ENCODE measurements around the gene IL17RA.
"Not testable (repeated sequence)": the region's sequence is repeated elsewhere in the genome, so short reads cannot be mapped to it uniquely, and the experiment has no call there.

Gene IL17RA

DNA sequence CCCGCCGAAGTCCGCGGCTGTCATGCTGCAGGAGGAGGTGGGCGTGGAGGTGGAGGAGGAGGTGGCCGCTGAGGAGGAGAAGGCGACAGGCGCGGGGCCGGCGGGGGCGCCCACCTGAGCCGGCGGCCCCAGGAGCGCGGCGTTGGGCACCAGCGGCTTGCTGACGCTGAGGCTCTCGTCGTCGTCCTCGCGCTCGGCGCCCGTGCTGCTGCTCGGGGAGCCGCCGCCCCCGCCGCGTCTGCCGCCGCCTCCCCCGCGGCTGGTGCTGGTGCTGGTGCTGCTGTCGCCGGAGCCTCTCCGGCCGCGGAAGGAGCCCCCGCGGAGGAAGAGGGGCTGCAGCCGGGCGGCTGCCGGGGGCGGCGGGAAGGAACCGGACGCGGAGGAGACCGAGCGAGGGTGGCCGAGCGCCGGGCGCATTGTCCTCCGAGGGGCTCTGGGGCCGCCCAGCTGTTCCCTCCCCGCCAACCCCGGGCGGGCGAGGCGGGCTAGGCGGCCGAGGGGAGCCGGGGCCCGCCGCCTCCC is 36.0 kb downstream of the IL17RA start:
- DNase-seq (ENCODE audit: low read depth, low spot score), result no peak

DNA sequence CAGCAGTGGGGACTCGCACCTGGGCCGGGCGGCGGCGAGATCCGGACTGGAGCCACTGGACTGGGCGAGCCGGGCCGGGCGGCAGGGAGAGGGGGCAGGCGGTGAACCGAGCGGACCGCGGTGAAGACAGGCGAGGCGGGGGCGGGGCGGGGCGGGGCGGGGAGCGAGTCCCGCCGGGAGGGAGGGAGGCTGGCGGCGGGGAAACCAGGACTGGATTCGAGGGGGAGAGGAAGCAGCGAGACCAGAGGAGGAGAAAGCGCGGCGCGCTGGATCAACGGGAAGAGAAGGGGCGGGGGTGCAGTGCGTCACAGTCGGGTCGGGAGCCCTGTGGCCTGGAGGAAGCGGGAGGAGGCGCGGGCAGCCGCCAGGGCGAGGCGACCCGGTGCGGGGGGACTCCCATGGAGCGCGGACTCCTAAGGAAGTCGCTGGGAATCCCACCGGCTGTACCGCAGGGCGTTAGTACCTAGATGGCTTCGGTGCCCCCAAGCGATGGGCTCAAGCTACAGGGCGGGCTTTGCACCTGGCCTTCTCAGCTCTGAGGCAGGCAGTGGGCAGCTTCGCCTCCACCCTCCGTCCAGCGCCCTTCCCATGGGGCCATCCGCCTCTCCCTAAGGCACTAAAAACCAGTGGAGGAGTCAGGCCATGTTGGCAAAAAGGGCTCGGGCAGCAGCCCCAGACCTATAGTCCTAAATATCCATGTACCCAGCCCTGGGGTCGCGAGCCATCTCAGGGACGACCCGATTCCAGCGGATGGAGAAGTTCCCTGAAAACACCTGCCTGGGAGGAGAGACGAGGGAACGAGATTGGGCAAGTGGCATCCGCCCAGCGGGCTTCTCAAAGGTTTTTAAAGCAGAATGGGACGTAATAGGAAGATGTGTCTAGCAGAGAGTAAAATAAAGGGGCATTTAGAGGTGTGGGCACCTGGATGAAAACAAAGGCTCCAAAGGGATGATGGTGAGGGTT is 36.7 kb downstream of the IL17RA start, which contains the start of gene TMEM121B:
Gene TMEM121B, minus strand, starts transcription at position 128 of the 963 bp plus-strand sequence. CDS start 233 bp downstream, outside the sequence.
- DNase-seq (ENCODE audit: low read depth, low spot score), result peak; percentile 88

DNA sequence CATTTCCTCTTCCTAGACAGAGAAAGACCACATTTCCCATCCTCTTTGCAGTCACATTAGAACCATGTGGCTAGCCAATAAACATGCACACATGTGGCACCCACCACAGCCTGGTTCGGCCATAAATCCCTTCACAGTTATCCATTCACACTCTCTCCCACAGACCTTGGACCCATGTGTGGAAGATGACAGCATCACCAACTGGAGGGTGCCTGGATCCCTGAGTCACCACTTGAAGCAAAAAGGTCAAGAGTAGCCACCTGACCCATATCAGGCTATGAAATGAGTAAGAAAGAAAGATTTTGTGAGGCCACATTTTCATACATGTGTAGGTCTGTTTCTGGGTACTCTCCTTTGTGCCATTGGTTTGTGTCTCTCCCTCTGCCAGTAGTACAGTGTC is 45.4 kb downstream of the IL17RA start:
- no peak for DNase-seq (ENCODE audit: low read depth, low spot score)

DNA sequence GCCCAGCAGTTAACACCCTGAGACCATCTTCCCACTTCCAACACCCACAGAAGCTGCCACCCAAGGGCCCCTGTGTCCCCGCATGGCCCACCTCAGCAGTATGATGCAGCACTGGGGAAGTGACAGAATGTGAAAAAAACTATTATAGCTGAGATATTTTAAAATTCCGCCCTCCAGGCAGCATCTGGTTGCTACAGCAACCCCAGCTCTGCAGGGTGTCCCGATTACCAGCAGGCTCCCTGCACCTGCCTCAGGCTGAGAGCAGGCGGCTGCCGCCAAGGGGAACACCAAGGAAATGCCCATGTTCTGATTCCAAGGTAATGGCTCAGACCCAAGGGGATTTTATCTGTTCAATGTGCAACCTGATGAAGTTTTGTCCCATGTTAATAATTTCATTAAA is 46.9 kb downstream of the IL17RA start:
- DNase-seq (ENCODE audit: low read depth, low spot score), result no peak

DNA sequence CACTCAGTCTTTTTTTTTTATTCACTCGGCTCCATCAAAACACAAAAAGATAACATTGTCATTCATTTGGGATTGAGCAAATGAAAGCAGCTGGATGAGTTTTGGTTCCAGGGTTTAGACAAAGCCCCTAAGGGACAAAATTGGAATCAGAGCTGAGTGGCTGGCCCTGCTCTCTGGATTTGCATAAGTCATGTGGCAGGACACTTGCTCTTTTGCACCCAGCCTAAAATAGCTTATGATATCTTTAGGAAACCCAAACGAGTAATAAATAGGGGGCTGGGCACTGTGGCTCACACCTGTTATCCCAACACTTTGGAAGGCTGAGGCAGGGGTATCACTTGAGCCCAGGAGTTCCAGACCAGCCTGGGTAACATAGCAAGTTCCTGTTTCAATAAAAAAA is 47.3 kb downstream of the IL17RA start:
- no peak for DNase-seq (ENCODE audit: low read depth, low spot score)

DNA sequence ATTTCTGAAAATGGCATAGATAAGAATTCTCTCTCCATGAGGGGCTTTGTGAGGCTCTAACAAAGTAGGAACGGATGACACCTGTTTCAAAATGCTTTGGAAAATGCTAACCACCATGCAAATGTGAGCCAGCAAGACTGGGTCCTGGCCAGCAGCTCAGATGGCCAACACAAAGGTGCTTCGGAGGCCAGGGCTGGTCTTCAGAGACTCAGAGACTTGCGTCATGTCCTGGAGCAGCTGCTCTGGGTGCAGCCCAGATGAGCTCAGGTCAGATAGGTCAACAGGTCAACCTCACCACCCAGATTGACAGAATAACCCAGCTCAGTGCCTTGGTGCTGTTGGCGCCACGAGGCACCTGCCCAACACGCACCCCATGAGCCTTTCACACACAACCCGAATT is 48.3 kb downstream of the IL17RA start:
- DNase-seq (ENCODE audit: low read depth, low spot score), result no peak

DNA sequence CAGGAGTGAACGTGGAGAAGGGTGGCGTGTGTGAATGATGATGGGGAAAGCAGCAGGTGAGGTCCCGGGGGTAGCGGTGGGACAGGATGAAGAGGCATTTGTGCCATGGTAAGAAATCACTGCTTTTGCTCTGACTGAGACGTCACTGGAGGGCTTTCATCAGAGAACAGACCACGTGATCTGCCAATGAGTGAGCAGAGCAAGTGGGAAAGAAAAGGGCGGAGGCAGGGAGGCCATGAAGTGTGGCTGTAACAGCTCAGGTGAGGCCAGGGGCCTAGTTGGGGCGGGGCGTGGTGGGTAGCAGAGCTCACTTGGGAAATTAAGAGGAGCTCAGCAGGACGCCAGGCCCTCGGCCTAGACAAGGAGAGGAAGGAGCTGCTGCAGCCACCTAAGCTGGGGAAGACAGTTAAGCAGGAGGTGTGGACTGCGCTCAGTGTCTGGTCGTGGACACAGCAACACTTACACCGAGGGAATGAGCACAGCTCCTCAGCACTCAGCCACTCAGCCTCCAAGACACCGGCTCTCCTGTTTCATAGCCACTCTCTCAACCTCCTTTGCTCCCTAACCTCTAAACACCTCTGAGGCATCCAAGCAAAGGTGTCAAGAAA is 50.5 kb downstream of the IL17RA start:
- no peak for DNase-seq (ENCODE audit: low read depth, low spot score)

DNA sequence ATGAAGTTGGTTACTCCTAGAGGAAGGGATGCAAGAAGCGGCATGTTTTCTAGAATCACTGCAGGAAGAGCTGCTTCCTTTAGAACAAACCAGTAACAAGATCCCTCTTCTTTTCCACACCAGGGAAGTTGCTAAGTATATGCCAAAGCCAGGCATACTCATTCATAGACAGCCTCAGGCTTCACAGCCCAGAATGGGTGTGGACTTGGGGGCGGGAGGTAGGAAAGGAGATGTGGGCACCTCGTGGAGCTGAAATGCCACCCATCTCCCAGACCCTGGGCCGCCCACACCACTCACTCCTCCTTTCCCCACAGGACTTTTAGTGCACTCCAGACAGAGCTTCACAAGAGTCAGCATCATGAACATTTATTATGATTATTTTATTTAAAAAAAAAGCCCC is 52.4 kb downstream of the IL17RA start:
- DNase-seq (ENCODE audit: low read depth, low spot score), result no peak

DNA sequence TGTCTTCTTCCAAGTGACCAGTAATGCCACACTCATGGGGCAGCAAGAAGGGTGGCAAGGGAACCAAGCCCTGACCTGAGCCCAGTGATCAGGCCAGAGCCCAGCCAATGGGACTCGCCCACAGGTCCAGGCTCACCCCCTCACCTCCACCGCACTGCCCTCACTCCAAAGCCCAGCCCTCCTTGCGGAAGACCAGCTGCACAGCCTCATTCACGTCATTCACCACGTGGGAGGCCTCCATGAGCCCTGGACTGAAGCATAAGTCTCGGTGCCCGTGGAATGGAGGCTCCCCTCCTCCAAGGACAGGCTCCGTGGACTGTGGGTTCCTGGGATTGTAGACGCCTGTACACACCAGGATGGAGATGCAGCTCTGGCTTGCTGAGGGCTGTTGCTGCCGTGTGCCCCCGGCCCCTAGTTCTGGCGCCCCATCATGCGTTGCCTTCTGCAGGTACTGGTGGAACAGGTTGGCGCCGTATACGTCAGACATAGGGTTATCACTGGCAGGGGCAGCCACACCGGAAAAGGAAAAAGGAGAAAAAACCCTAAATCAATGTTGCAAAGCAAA is 53.1 kb downstream of the IL17RA start:
- no peak for DNase-seq (ENCODE audit: low read depth, low spot score)

DNA sequence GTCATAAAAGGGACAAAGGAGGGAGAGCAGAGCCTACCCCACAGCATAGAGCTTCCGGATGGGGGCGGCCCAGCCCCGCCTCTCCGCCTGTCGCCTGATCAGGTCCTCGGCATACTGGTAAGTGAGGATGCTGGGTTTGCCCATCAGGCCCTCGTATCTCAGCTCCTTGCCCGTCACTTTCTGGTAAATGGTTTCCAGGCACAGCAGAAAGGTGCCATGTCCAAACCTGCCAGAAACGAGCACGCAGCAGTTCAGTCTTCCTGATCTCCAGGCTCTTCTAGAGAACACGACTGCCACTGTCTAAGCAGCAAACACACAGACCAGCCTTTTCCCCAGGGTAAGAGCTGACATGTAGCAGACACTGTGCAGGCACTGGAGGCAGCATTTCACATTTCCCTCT is 53.7 kb downstream of the IL17RA start:
- no peak for DNase-seq (ENCODE audit: low read depth, low spot score)

DNA sequence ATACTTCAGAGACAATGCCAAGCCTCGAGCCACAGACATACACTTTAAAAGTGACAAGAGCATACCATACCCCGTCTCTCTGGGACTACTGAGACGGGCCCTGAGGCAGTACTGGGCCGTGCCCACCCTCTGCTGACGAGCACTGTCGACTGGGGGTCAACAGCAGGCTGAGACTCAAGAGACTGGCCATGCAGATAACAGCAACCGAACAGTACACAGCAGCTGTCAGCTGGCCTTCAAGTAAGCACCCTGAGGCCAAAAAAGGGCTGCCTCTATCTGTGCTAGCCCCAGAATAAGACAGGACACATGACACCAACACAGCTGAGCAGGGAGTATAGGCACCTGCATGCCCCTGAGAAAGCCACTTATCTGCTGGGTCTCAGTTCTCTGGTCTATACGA is 55.2 kb downstream of the IL17RA start:
- no peak for DNase-seq (ENCODE audit: low read depth, low spot score)

DNA sequence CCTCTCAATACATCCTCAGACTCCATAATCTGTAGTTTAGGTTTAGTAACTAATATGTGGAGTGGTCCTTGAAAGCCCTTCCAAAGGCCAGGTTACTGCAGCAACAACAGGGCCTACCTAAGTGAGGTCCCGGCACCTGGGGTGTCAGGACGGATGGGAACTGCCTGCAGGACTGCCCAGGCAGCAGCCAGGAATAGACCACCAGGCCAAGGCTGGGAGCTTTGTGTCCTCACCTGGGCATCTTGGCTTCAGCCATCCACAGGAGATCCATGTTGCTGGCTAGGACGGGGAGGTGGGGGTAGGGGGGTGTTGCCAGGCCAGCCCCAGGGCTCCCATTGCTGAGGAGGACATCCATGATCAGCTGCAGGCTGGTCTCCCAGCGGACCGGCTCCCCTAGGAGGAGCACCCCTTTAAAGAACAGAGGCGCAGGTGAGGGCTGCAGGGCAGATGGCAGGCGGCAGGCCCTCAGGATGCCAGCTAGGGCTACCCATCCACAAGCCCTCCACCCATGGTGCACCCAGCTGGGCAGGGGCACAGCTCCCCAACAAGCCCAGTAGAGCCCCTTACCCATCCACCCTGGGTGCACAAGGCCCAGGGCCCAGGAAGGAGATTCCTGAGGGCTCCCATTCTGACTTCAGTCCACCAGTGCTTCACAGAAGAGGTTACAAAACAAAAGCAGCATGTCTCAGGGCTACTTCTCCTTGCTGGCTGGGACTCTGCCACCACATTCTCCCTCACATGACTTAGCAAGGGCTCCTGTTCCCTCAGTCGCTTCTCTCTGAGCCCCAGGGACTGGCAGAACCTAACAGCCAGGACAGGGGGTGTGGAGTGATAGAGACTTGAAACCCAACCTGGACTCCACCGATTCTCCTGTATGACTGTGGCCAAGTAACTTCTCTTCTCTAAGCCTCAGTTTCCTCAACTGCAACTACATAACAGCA is 56.3 kb downstream of the IL17RA start:
- no peak for DNase-seq (ENCODE audit: low read depth, low spot score)

DNA sequence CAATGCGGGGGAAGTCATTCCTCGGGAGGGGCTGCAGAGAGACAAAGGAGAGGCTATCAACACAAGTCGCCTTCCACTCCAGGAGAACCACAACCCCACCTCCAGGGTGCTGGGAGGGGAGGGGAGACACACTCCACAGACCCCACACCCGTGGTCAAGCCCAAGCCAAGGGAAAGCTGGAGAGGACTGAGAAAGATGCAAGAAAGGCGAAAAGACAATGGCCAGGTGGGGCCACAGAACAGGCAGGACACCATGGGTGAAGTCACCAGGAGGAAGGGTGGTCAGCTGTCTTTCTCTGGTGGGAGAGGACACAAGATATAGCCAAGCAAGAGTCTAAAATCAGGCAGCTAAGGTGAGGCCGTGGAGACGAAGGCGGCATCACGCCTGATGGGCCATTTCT is 58.3 kb downstream of the IL17RA start:
- DNase-seq (ENCODE audit: low read depth, low spot score), result no peak

DNA sequence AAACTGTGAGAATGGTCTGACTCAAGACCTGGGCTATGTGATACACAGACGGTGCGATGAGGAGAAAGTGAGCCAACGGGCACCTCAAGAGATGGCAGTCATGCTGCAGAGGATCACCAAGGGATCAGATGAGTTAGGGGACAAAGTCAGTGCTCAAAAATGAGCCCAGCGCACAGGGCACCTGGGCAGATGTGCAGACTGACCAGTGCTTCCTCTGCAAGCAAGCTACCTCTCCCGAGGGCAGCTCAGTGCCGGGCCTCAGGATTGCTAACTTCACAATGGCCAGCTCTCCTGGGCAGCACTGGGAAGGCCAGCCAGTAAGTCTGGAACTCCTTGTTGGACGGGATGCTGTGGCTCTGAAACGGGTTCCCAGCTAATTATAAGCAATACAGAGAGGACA is 59.0 kb downstream of the IL17RA start:
- DNase-seq (ENCODE audit: low read depth, low spot score), result no peak

DNA sequence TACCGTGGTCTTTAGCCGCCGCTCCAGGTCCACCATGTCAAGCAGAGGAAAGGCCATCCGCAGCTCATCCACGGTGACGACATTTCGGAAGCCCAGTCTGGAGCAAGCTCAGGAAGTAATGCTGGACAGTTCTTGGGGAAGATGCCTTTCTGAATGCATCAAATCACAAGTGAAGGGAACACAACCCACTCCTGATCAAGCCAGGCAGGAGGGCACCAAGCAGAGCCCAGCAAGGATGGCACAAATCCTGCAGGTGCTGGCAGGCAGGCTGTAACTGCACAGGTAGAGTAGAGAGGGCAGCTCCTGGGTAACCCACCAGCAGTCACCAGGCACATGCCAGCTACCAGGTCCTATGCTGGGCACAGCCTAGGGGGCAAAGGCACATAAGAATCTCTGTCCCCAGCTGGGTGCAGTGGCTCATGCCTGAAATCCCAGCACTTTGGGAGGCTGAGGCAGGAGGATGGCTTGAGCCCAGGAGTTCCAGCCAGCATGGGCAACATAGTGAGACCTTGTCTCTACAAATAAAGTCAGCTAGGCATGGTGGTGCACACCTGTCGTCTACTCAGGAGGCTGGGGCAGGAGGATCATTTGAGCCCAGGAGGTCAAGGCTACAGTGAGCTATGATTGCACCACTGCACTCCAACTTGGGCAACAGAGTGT is 60.4 kb downstream of the IL17RA start:
- no peak for DNase-seq (ENCODE audit: low read depth, low spot score)

DNA sequence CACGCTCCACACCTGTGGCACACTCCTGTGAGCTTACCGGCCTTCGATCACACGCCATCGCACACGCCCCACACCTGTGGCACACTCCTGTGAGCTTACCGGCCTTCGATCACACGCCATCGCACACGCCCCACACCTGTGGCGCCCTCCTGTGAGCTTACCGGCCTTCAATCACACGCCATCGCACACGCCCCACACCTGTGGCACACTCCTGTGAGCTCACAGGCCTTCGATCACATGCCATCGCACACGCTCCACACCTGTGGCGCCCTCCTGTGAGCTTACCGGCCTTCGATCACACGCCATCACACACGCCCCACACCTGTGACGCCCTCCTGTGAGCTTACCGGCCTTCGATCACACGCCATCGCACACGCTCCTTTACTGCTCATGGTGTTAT is 62.7 kb downstream of the IL17RA start:
- not testable (repeated sequence) for DNase-seq (ENCODE audit: low read depth, low spot score)

DNA sequence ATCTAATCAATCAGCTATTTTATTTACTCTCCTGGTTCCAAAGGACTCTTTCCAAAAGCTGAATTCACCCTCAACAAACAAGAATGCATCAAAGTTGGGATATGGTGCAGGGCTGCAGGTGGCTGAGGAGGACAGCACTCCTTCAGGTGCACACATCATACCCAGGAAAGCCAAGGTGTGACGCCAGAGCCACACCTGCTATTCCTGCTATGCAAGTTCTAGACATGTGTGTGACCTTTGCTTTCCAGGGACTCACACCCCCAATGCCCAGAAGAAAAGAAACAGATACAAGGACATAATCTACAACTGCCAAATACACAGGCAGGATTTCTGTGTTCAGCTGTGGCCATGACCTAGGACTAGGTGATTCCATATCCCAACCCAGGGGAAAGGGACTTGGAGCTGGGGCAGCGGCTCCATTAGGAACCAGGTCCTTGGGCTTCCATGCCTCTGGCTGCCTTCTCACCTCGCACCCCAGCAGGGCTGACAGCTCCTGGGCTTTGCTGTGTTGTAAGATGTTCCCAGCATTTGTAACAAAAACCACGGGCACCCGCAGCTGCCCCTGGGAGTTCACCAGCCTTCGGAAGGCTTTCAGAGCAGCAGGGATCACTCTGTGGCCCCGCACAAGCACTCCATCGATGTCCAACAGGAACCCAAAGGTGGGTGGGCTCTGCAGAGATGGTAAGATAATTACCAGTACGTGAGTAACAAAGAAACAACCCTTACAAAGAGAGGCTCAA is 64.4 kb downstream of the IL17RA start:
- no peak for DNase-seq (ENCODE audit: low read depth, low spot score)

DNA sequence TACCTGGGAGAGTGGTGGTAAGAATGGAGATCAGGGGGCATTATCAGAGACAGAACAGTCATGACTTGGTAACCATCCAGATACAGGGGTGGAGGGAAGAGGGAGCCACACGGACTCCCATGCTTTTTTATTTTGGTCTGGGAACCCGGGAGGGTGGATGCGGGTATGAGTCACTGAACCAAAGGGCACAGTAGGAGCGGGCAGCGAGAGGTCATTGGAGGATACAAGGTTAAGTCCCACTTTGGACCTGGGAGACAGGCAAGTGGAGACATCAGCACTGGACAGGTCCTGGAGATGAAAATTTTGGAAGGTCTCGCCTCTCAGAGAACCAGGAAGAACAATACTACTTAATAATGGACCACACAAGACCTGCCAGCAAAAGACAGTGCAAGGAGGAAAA is 67.5 kb downstream of the IL17RA start:
- no peak for DNase-seq (ENCODE audit: low read depth, low spot score)

DNA sequence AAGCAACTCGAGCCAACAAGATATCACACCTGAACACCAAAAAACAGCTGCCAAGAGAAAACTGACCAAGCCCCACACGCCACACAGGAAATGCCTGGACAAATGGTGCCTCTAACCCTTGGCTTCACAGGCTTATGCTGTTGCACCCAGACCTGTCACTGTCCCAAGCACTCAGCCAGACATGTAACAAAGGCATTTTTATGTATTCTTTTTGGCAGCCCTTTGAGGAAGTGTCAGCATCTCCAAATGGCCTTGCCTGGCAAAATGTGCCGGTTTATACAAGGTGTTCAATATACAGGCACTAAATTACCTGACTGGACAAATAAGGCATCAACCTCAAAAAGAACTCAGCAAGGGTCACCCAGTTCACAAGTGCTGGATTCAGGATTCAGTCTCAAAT is 68.2 kb downstream of the IL17RA start:
- DNase-seq (ENCODE audit: low read depth, low spot score), result no peak

DNA sequence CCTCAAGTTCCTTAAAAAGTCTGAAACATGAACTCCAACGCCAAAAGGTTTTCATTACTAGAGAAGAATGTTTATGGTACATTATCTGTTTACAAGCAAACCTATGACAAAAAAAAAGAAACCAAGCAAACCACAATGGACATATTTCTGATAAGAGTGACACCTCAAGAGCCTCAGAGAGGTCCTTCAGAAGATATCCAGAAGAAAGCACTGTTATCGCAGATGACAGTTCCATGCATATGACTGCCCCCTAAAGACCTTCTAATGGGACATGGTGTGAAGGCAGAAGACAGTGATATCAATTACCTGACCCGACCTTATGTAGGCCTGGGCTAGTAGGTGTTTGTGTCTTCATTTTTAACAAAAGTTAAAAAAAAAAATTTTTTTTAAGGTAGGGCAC is 71.1 kb downstream of the IL17RA start:
- no peak for DNase-seq (ENCODE audit: low read depth, low spot score)

Data from astrocyte of the hippocampus (primary cell).